ENCODE data around the gene APOL6.

Gene APOL6, protein sequence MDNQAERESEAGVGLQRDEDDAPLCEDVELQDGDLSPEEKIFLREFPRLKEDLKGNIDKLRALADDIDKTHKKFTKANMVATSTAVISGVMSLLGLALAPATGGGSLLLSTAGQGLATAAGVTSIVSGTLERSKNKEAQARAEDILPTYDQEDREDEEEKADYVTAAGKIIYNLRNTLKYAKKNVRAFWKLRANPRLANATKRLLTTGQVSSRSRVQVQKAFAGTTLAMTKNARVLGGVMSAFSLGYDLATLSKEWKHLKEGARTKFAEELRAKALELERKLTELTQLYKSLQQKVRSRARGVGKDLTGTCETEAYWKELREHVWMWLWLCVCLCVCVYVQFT

DNA sequence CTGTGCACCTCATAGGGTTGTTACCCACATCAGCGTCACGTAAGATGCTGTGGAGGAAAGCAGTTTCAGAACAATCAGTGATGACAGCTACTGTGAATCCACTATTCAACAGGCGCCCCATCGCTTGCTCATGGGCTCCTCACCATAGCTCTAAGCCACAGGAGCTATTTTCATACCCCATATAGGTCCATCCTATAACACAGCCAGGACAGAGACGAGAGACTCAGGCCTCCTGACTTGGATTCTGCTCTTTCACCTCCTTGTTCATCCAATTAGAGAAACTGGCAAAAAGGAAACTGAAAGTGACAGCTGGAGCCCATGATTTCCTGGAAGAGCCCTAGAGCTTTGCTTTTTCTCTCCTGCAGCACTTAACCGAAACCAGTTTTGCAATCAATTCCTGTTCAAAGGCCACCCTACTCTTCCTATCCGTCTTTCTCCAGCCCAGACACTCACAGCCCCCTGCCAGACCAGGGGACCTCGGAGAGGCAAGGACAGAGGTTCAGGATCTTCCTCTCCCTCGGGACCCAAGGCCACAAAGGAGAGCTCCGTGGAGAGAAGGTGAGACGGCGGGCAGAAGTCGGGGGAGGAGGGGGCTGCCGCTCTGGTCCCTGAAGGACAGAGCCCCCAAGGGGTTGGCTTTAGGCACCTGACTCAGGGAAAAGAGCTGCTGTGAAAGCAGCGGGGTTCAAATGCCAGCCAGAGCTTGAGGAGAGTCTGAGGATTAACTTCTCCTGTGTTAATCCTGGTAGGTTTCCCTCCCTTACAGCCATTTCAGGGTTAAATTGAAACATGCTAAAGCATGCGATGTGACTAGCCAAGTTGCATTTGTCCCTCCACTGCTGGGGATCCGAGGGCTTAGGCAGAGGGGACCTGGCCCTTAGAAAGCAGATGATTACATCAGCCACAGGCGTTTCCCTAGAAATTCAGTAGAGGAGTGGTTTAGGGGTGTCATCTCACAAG is at the start of gene APOL6:
APOL6 (plus strand) TSS at position 381 of the 960 bp plus-strand sequence. CDS start 7,980 bp downstream, outside the sequence.
- DNase-seq = no peak

GRCh38 chr22:35599364-35599763 is 48.9 kb upstream of the APOL6 start:
- DNase-seq = no peak

DNA sequence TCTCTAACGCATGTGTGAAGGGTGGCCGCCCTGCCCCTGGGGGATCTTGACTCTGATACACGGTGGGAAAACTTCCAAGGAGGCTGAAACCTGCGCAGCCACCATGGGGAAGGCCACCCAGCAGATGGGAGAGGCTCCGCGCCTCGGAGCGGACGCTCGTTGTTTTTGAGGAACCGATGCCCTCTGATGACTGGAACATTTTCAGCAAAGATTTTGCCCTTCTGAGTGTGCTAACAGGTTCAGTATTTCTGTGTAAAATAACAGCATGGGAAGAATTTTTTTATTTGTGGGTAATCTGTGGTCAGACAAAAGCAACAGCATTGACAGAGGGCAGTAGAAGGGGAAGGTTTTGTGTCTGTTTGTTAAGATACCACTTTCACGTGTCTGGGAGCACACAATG is 47.8 kb upstream of the APOL6 start:
- DNase-seq = no peak

- DNase-seq = no peak
These were observed 47.1 kb upstream of the APOL6 start for GRCh38 chr22:35601013-35601580.

DNA sequence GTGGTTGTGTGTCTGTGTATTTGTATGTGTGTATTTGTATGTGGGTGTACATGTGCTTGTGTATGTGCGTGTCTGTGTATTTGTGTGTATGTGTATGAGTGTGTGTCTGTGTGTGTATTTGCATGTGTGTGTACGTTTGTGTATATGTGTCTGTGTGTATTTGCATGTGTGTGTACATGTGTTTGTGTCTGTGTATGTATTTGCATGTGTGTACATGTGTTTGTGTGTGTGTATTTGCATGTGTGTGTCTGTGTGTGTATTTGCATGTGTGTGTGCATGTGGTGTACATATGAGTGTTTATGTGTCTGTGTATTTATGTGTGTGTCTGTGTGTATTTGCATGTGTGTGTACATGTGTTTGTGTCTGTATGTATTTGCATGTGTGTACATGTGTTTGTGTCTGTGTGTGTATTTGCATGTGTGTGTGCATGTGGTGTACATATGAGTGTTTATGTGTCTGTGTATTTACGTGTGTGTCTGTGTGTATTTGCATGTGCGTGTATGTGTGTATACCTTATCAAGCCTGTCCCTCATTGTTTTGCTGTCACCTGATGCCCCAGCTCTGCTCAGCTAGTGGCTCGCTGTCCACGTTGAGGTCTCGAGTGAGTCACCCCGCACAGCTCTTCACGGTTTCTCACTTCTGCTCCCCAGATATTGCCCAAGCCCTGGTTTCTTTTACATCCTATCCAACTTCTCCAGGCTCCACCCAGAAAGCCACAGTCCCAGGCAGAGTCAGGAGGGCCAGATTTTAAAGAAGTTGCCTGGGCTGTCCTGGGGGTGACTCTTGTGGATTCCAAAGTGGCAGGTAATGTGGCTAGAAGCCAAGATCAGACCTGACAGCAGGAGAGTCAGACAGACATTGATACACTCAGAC is 46.3 kb upstream of the APOL6 start:
- no peak for DNase-seq

- DNase-seq = no peak
These were observed 43.5 kb upstream of the APOL6 start for GRCh38 chr22:35604621-35605368.

GRCh38 chr22:35605369-35605680 is 42.9 kb upstream of the APOL6 start:
- no peak for DNase-seq

- no peak for DNase-seq
These were observed 42.3 kb upstream of the APOL6 start for GRCh38 chr22:35605851-35606481.

DNA sequence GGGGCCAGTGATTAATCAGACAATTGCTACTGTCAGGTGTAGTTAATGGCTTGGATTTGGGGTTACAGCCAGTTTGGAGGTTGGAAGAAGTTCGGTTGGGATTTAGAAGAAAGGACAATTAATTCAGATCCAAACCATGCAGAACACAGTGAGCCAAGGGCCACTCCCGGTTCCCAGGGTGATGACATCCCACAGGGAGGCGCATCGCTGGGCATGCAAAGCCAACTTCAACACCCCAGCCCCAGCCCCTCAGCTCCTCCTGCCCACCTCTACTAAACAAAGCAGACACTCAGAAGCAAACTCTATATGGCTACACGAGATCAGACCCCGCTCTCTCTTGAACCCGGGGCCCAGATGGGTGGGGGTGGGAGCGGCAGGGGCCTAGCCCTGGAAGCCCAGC is 41.3 kb upstream of the APOL6 start:
- no peak for DNase-seq

- no peak for DNase-seq
These were observed 40.2 kb upstream of the APOL6 start for GRCh38 chr22:35608088-35608487.

- no peak for DNase-seq
These were observed 39.0 kb upstream of the APOL6 start for GRCh38 chr22:35609261-35609660.

DNA sequence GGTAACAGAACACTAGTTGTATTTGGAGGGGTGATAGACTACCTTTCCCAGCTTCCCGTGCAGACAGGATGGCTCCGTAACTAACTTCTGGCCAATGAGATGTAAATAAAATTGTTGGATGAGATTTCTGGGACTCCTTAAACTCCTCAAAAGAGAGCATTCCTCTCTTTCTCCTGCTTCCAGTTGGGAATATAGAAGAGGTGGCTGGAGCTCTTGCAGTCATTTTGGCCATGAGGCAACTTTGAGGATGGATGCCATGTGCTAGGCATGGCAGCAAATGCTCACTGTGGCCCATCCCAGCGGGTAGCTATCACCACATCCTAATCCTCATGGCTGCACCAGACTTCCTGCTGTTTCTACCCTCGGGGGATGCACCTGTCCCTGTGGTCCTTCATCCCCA is 38.5 kb upstream of the APOL6 start:
- no peak for DNase-seq

GRCh38 chr22:35610741-35611140 is 37.5 kb upstream of the APOL6 start:
- no peak for DNase-seq

DNA sequence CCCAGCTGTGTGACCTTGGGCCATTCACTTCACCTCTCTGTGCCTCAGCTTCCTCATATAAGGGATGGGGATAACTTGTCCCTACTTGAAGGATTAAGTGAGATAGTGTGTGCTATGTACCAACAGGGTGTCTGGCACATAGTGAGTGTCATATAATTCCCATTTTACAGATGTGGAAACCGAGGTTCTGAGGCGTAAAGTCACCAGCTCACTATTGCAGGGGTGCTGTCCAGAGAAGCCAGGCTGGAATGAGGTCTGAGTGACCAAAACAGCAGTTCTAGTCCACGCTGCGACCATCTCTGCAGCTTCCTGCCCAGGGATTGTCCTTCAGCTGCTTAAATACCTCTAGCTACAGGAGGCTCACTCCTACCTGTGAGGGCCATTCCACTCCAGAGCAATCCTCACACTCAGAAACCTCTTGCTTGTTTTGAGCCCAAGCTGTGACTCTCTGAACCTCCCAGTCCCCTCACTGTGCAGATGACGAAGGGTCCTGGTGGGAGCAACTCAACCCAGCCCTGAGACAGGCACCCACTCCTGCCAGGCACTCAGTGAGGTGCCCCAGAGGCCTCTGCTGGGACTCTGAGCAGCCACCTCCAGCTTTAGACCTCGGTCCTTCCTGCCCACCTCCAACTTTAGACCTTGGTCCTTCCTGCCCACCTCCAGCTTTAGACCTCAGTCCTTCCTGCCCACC is 36.9 kb upstream of the APOL6 start:
- DNase-seq = no peak

DNA sequence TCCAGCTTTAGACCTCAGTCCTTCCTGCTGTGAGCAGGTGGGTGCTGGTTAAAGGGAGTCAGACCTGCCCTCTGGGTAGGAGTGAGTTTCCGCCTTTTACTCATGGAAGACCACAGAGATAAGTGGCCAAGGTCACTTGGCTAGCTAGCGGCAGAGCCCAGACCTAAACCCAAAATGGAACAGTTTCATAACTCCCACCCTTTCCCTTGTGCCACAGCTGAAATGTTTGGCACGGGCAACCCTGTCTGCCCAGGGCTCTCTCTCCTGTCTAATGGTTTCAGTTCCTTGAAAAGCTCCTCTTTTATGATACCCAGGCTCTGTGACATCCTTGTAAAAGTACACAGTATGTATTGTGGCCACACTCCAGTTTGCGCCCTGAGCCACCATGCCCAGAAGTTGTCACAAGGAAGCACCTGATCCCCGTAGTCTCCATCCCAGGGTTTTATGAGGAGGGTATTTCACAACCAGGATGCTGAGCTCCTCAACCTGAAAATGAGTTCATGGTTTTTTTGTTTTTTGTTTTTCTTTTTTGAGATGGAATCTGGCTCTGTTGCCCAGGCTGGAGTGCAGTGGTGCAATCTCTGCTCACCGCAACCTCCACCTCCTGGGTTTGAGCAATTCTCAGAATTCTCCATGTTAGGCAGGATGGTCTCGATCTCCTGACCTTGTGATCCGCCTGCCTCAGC is 36.2 kb upstream of the APOL6 start:
- no peak for DNase-seq

DNA sequence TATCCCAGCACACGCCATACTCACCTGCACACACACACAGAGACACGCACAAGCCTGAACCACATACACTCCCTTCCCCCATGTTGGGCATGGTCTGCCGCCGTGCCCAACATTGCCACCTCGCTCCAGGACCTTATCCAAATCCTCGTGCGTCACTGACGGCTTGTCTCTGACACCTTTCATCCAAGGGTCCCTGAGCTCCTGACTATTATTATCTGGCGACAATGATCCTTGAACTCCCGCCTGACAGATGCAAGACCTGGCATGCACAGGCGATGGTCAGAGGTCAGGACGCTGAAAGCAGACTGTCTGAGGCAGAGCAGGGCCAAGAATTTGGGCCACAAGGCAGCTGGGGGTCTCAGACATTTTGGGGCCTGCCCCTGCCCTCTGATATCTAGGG is 35.3 kb upstream of the APOL6 start:
- DNase-seq = no peak

- DNase-seq = no peak
These were observed 33.8 kb upstream of the APOL6 start for GRCh38 chr22:35614404-35614803.

DNA sequence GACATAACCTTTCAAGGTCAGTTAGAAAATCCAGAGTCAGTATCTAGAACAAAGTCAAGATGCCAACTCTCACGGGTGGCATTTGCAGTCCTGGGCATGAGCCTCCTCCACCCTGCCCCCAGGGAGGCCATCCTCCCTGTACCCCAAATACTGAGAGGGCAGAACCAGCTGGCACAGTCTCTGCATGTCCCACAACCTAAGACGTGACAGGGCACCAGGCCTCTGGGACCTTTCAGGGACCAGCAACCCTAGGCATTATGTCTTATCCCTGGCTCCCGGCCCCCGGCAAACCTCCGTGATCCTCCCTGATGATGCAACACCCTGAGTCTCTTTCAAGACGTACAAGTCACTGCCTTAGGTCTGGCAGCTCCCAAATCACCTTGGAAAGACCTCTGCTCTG is 33.1 kb upstream of the APOL6 start:
- no peak for DNase-seq

DNA sequence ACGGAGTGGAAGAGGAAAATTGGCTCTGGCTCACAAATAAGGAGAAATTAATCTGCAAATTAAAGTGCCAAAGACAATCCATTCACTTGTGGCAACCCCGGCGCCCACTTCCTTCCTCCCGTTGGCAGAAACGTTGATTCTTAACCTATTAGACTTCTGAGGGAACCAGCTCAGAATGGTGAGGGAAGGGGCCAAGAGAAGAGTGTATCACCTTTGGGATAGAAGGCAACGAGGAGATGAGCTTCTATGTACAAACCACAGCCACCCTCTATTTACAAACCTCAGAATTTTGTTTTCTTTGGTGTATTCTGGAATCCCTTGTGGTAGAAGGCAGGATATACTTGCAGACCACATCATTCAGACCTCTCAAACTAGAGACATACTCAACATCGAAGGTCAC is 32.2 kb upstream of the APOL6 start:
- no peak for DNase-seq

DNA sequence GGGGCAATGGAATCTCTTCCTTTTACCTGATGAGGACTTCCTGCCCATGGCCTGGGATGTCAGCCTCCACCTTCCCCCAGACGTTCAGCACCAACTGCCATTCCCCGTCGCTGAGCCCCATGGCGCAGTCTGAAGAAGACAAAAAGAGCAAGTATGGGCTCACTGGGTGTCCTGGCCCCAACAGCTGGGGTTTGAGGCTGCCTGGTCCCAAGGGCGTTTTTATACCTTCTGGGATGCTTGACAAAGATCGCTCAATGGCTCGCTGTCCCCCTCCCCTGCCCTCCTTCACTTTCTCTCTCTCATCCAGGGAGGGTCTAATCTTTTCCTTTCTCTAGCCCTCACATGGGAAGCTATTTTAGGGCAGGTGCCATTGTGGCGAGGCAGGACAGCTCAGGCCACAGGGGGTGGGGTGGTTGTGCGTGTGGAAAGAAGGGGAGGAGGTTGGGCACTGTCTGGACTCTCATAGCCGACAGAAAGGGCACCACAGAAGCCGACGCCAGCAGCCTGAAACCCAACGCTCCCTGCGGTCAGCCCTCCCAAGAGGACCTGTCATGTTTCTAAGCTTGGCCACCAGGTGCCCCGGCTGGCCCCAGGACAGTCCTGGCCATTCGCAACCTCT is 31.0 kb upstream of the APOL6 start, which contains the start of gene MB:
MB (minus strand) TSS at position 193 of the 619 bp plus-strand sequence; CDS start at position 121, 72 bp downstream.
- no peak for DNase-seq
